ENCODE data around the gene PHF13.

DNA sequence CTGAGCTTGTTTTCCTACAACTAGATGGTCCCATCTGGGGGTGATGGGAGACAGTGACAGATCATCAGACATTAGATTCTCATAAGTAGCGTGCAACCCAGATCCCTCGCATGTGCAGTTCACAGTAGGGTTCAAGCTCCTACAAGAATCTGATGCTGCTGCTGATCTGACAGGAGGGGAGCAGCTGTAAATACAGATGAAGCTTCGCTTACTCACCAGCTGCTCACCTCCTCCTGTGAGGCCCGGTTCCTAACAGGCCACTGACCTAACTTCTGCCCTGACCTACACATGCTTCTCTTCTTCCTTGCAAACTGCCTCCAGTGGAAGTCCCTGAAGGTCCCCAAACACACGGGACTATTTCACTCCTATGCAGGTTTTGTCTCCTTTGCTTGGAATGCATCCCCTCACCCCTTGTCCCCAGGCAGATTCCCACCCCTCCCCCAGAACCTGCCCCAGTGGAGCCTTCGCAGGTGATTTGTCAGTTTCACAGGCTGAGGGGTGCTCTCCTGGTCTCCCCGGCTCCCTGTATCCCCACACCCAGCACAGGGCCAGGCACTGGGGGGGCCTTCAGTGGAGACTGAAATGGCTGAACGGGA lies 39.4 kb upstream of the PHF13 start:
- TF ChIP-seq POLR2AphosphoS5 (IDR thresholded peaks at IDR 0.05; ENCODE audit: control insufficient read depth, insufficient read depth, low read depth, low read length) (no peak), MAFK (IDR thresholded peaks at IDR 0.05; ENCODE audit: low read length) (no peak), POLR2A (conservative IDR thresholded peaks at IDR 0.05) (no peak), DIDO1 (tag; IDR thresholded peaks at IDR 0.05; ENCODE audit: low read depth) (no peak), MGA (IDR thresholded peaks at IDR 0.05) (no peak), CREM (IDR thresholded peaks at IDR 0.05; ENCODE audit: low read depth) (no peak), RBM25 (IDR thresholded peaks at IDR 0.05; ENCODE audit: low read depth, low read length, severe bottlenecking) (no peak), IRF1 (CRISPR knock-in tag; IDR thresholded peaks at IDR 0.05; ENCODE audit: borderline replicate concordance) (no peak), TAL1 (IDR thresholded peaks at IDR 0.05) (no peak), TAF1 (IDR thresholded peaks at IDR 0.05; ENCODE audit: control insufficient read depth, extremely low read depth, insufficient read depth, low read length, severe bottlenecking) (no peak)
- TF ChIP-seq, protein P1, sequence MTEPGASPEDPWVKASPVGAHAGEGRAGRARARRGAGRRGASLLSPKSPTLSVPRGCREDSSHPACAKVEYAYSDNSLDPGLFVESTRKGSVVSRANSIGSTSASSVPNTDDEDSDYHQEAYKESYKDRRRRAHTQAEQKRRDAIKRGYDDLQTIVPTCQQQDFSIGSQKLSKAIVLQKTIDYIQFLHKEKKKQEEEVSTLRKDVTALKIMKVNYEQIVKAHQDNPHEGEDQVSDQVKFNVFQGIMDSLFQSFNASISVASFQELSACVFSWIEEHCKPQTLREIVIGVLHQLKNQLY (CRISPR knock-in tag; conservative IDR thresholded peaks at IDR 0.05) = no peak
- TF ChIP-seq, protein P2, sequence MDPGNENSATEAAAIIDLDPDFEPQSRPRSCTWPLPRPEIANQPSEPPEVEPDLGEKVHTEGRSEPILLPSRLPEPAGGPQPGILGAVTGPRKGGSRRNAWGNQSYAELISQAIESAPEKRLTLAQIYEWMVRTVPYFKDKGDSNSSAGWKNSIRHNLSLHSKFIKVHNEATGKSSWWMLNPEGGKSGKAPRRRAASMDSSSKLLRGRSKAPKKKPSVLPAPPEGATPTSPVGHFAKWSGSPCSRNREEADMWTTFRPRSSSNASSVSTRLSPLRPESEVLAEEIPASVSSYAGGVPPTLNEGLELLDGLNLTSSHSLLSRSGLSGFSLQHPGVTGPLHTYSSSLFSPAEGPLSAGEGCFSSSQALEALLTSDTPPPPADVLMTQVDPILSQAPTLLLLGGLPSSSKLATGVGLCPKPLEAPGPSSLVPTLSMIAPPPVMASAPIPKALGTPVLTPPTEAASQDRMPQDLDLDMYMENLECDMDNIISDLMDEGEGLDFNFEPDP (CRISPR knock-in tag; IDR thresholded peaks at IDR 0.05) = no peak

Data from K562 (cell line).